Tracheal epithelial cell (primary cell): Measurements from ENCODE around the gene CTAGE4. TPM values are rescaled to one million over a fixed set of nuclear protein-coding genes. Genes with fewer than 3 reads are reported as not detected.

ENCODE experiments used
- total RNA-seq: library from RNA; depleted of rRNA; stranded (reverse); fragments of >200 nt; gene quantifications from 2 replicates; pipeline ENCODE4 v1.2.1, GENCODE V29; 2014

The CTAGE4 gene
- 2.4 TPM in 1 of 2 replicates, not detected in the other for total RNA-seq

GRCh38 chr7:144183166-144183565 lies at the start of gene CTAGE4:
TSS of gene CTAGE4 (plus strand) at chr7:144183466. CDS start at chr7:144183504, 38 bp downstream.

GRCh38 chr7:144195212-144195872 lies 12.1 kb downstream of the CTAGE4 start, which contains the start of gene ARHGEF35:
TSS of gene ARHGEF35 (minus strand) at chr7:144195833. CDS start at chr7:144188383, 7,450 bp downstream.

Other genes with a start within 250 kb of the CTAGE4 start
- gene OR2F2, start 248.2 kb upstream of the CTAGE4 start, total RNA-seq, result not detected in 2 replicates
- not detected in 2 replicates for gene OR2F1, start 228.6 kb upstream of the CTAGE4 start, total RNA-seq
- gene OR6B1, start 183.1 kb upstream of the CTAGE4 start, total RNA-seq, result not detected in 2 replicates
- under 0.01 TPM in 1 of 2 replicates, not detected in the other for gene OR2A5, start 134.5 kb upstream of the CTAGE4 start, total RNA-seq
- gene OR2A25, start 113.7 kb upstream of the CTAGE4 start, total RNA-seq, result not detected in 2 replicates
- gene OR2A12, start 97.2 kb upstream of the CTAGE4 start, total RNA-seq, result under 0.01 TPM in 1 of 2 replicates, not detected in the other
- gene OR2A2, start 73.9 kb upstream of the CTAGE4 start, total RNA-seq, result not detected in 2 replicates
- under 0.01 TPM in 1 of 2 replicates, not detected in the other for gene OR2A14, start 60.3 kb upstream of the CTAGE4 start, total RNA-seq
- 9.4 and 12.5 TPM in 2 replicates for gene ARHGEF35, start 12.4 kb downstream of the CTAGE4 start, total RNA-seq
- gene OR2A42, start 56.1 kb downstream of the CTAGE4 start, total RNA-seq, result not detected in 2 replicates
- 0.85 and 1.7 TPM in 2 replicates for gene OR2A7, start 81.3 kb downstream of the CTAGE4 start, total RNA-seq
- gene CTAGE8, start 85.8 kb downstream of the CTAGE4 start, total RNA-seq, result 1.9 and 2.8 TPM in 2 replicates
- gene OR2A1, start 129.0 kb downstream of the CTAGE4 start, total RNA-seq, result not detected in 2 replicates
- gene ARHGEF5, start 171.9 kb downstream of the CTAGE4 start, total RNA-seq, result 11.9 and 14.9 TPM in 2 replicates
- gene NOBOX, start 220.2 kb downstream of the CTAGE4 start, total RNA-seq, result not detected in 2 replicates